Mucosa of descending colon (tissue), 3 donors: Measurements from ENCODE around the gene HS3ST1. TPM values are rescaled to one million over a fixed set of nuclear protein-coding genes. Genes with fewer than 3 reads are reported as not detected.
A peak's percentile ranks its signal among the peaks of the same experiment; 100 is the strongest.

Experiments
- ATAC-seq: fragments of 200-7000 bp; cut with Tn5 transposase; one replicate; pipeline ENCODE4 v1.9.1; 2020; ENCODE audit warnings: mild to moderate bottlenecking, moderate library complexity
- DNase-seq, 3 donors: peaks; one replicate each; pipeline ENCODE4 v3.0.0-alpha.2; 2020
- H3K36me3 ChIP-seq: fragments of 200-600 bp; one replicate; pipeline ENCODE4 v1.8.0; 2021; ENCODE audit warnings: low read depth, mild to moderate bottlenecking
- H3K4me1 ChIP-seq: fragments of 200-600 bp; one replicate; pipeline ENCODE4 v1.8.0; 2021; ENCODE audit warnings: low read depth, mild to moderate bottlenecking
- H3K4me3 ChIP-seq: fragments of 200-600 bp; one replicate; pipeline ENCODE4 v1.8.0; 2021; ENCODE audit warnings: mild to moderate bottlenecking
- H3K9me3 ChIP-seq: fragments of 200-600 bp; one replicate; pipeline ENCODE4 v1.8.0; 2021; ENCODE audit warnings: mild to moderate bottlenecking
- intact Hi-C, 2 donors: fragments of 100-400 bp; cut with DNase I in 1 of 2; cut with micrococcal nuclease in 1 of 2; formaldehyde crosslinking; loops; one replicate each; pipeline versions ENCODE4 v1.11.0 to v1.11.1; 2022; cut with DNase I, micrococcal nuclease
- total RNA-seq, 3 donors: library from RNA; stranded (reverse); fragmentation: NEBNext Ultra II Directional in 2 of 3; extraction: Animal tissue kit (Norgen Biotek cat#: 25700) in 2 of 3; gene quantifications; one replicate each; pipeline versions ENCODE4 v1.2.1 to v1.2.4, GENCODE V29; 2021 to 2023
- TF ChIP-seq, protein P1 (sequence below): fragments of 200-600 bp; IDR thresholded peaks from one replicate; pipeline ENCODE4 v1.8.0; 2022; ENCODE audit warnings: antibody characterized with exemption, mild to moderate bottlenecking
- donor health status: DM: no; HTN: no; CAD: no; lungs with moderate emphysema.
- donor health status: DM: no; HTN: no; CAD: no.
- donor health status: DM: no; HTN: yes; CAD: no.

HS3ST1 gene
- total RNA-seq, 3 donors from 2014 or later: 4.0 to 6.3 (median 5.5) TPM

DNA sequence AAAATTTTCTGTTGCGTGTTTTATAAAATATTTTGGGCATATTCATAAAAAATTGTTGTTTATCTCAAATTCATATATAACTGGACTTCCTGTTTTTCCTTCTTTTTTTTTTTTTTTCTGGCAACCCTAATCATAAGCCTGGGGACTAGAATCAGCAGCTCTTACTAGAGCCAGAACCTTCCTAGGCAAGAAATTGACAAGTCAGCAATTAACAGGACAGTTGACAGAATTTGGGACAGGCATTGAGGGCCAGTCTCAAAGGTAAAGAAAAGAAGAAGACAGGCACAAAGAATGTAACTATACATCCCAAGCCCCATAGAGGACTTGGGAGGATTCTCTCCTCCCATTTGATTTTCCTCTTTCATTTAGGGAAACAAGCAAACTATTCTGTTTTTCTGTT lies 35.0 kb upstream of the HS3ST1 start:
- Histone ChIP-seq H3K4me3 (no peak overlapping the region), H3K36me3 (no peaks in the 10 kb centered on the region), H3K9me3 (peaks cover 3% of the 10 kb centered on the region), H3K4me1 (no peaks in the 10 kb centered on the region)
- intact Hi-C loops: no loop called here
- TF ChIP-seq, protein P1, sequence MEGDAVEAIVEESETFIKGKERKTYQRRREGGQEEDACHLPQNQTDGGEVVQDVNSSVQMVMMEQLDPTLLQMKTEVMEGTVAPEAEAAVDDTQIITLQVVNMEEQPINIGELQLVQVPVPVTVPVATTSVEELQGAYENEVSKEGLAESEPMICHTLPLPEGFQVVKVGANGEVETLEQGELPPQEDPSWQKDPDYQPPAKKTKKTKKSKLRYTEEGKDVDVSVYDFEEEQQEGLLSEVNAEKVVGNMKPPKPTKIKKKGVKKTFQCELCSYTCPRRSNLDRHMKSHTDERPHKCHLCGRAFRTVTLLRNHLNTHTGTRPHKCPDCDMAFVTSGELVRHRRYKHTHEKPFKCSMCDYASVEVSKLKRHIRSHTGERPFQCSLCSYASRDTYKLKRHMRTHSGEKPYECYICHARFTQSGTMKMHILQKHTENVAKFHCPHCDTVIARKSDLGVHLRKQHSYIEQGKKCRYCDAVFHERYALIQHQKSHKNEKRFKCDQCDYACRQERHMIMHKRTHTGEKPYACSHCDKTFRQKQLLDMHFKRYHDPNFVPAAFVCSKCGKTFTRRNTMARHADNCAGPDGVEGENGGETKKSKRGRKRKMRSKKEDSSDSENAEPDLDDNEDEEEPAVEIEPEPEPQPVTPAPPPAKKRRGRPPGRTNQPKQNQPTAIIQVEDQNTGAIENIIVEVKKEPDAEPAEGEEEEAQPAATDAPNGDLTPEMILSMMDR: no peak
- ATAC-seq (no peak), DNase-seq (no peak)

DNA sequence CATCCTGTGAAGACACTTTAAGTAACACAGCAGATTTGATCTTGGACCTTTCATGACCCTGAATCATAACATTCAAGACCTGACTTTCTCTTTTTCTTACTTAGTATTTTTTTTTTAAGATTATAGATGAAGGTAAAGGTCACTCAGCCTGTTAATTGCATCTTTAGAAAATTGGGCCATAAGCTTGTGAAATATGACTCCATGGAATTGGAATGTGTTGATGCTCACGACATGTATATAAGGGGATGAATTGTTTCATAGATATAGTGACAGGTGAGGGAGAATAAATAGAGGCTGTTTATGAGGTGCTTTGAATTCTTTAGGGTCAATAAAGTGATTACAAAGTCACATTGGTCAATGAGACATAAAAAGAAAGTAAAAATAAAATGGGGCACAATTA lies 27.7 kb upstream of the HS3ST1 start:
- H3K9me3 ChIP-seq: peaks cover 3% of the 10 kb centered on the region
- DNase-seq: no peak
- ATAC-seq: peak; percentile 82
- H3K4me1 ChIP-seq: peaks cover 3% of the 10 kb centered on the region
- no peaks in the 10 kb centered on the region for H3K36me3 ChIP-seq
- intact Hi-C loops: no loop called here
- TF ChIP-seq, protein P1: no peak
- no peak overlapping the region for H3K4me3 ChIP-seq

- Histone ChIP-seq H3K9me3 (no peaks in the 10 kb centered on the region), H3K36me3 (no peaks in the 10 kb centered on the region), H3K4me3 (no peak overlapping the region), H3K4me1 (peaks cover 3% of the 10 kb centered on the region)
- TF ChIP-seq, protein P1: no peak
- intact Hi-C loops: no loop called here
- DNase-seq (peak in 1 of 3 donors; percentile 66), ATAC-seq (peak; percentile 88)
Measured at GRCh38 chr4:11455201-11455835, 26.6 kb upstream of the HS3ST1 start.

GRCh38 chr4:11451716-11452115 lies 23.0 kb upstream of the HS3ST1 start:
- no peaks in the 10 kb centered on the region for H3K36me3 ChIP-seq
- TF ChIP-seq, protein P1: no peak
- H3K9me3 ChIP-seq: no peaks in the 10 kb centered on the region
- H3K4me1 ChIP-seq: peaks cover 3% of the 10 kb centered on the region
- intact Hi-C loops: no loop called here
- no peak for ATAC-seq
- no peak overlapping the region for H3K4me3 ChIP-seq
- no peak for DNase-seq

GRCh38 chr4:11446155-11446811 lies 17.6 kb upstream of the HS3ST1 start:
- Histone ChIP-seq H3K36me3 (no peaks in the 10 kb centered on the region), H3K4me3 (no peak overlapping the region), H3K4me1 (no peaks in the 10 kb centered on the region), H3K9me3 (no peaks in the 10 kb centered on the region)
- intact Hi-C loops: no loop called here
- DNase-seq (no peak), ATAC-seq (no peak)
- TF ChIP-seq, protein P1: no peak
